Osteocyte (in vitro differentiated cells): ENCODE results near the gene GAL3ST1. TPM values are rescaled to one million over a fixed set of nuclear protein-coding genes. Genes with fewer than 3 reads are reported as not detected.

Experiments used
- DNase-seq: peaks from one replicate; pipeline ENCODE4 v3.0.0; 2021; ENCODE audit warnings: mixed read lengths; ENCODE audit not compliant: unreplicated experiment; ENCODE audit errors: extremely low spot score
- H3K27ac Mint-ChIP-seq: one replicate; pipeline ENCODE4 v1.8.0; 2021; ENCODE audit warnings: mild to moderate bottlenecking, mixed read lengths; ENCODE audit not compliant: unreplicated experiment
- H3K27me3 Mint-ChIP-seq: one replicate; pipeline ENCODE4 v1.8.0; 2021; ENCODE audit warnings: mixed read lengths; ENCODE audit not compliant: unreplicated experiment
- H3K36me3 Mint-ChIP-seq: one replicate; pipeline ENCODE4 v1.8.0; 2021; ENCODE audit warnings: mixed read lengths; ENCODE audit not compliant: unreplicated experiment
- H3K4me1 Mint-ChIP-seq: one replicate; pipeline ENCODE4 v1.8.0; 2021; ENCODE audit warnings: mixed read lengths; ENCODE audit not compliant: unreplicated experiment
- H3K4me3 Mint-ChIP-seq: one replicate; pipeline ENCODE4 v1.8.0; 2021; ENCODE audit warnings: mild to moderate bottlenecking, moderate library complexity, mixed read lengths; ENCODE audit not compliant: unreplicated experiment
- H3K9me3 Mint-ChIP-seq: one replicate; pipeline ENCODE4 v1.8.0; 2021; ENCODE audit warnings: mixed read lengths; ENCODE audit not compliant: unreplicated experiment
- CTCF ChIP-seq: fragments of 200-600 bp; sonication (generic); IDR thresholded peaks from 2 replicates; pipeline ENCODE4 v1.5.0; 2021; ENCODE audit warnings: antibody characterized with exemption, mild to moderate bottlenecking, moderate library complexity
- total RNA-seq: library from RNA; stranded (reverse); gene quantifications from 2 replicates; pipeline ENCODE4 v1.2.1, GENCODE V29; 2021

The GAL3ST1 gene
- total RNA-seq, 1 donor from 2014 or later: 0.46 TPM

- Mint-ChIP-seq H3K27ac (no peak overlapping the region), H3K4me3 (no peak overlapping the region), H3K9me3 (no peaks in the 10 kb centered on the region), H3K36me3 (no peaks in the 10 kb centered on the region), H3K4me1 (no peaks in the 10 kb centered on the region), H3K27me3 (peaks cover 10% of the 10 kb centered on the region)
- no peak for DNase-seq
- TF ChIP-seq CTCF: no peak
Measured at GRCh38 chr22:30507670-30508069, 66.8 kb downstream of the GAL3ST1 start.

DNA sequence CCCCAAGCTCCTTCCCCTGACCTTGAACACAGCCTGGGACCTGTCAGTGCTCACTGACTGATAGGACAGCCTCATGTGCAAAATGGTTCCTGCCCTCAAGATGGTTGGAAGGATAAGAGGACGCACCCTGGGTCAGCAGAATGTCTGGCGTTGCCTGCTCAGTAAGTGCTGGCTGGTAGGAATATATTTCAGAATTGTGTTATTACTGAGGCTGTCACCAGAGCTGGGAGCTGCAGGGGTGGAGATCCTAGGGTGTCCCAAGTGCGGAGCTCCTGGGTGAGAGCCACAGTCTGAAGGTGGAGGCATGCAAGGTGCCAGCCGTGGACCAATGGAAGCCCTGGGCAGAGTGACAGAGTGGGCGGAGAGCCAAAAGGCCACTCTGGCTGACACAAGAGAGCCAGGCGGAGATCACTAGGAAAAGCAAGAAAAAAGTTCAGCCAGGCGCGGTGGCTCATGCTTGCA, 67.9 kb downstream of the GAL3ST1 start:
- no peak for DNase-seq
- no peaks in the 10 kb centered on the region for H3K9me3 Mint-ChIP-seq
- no peak for TF ChIP-seq CTCF
- no peak overlapping the region for H3K27ac Mint-ChIP-seq
- H3K4me3 Mint-ChIP-seq: no peak overlapping the region
- H3K27me3 Mint-ChIP-seq: peaks cover 10% of the 10 kb centered on the region
- H3K4me1 Mint-ChIP-seq: no peaks in the 10 kb centered on the region
- H3K36me3 Mint-ChIP-seq: no peaks in the 10 kb centered on the region

Other genes starting within 250 kb of the GAL3ST1 start
- gene TBC1D10A, start 247.7 kb downstream of the GAL3ST1 start, total RNA-seq: 12.6 and 14.1 TPM in 2 replicates
- gene SF3A1, start 217.8 kb downstream of the GAL3ST1 start, total RNA-seq: 170 and 187 TPM in 2 replicates
- gene CCDC157, start 217.7 kb downstream of the GAL3ST1 start, total RNA-seq: 2.9 and 3.7 TPM in 2 replicates
- gene RNF215, start 187.3 kb downstream of the GAL3ST1 start, total RNA-seq: 36.1 and 36.6 TPM in 2 replicates
- gene SEC14L2, start 177.6 kb downstream of the GAL3ST1 start, total RNA-seq: 14.9 and 19.0 TPM in 2 replicates
- gene MTFP1, start 148.9 kb downstream of the GAL3ST1 start, total RNA-seq: 8.4 and 10.5 TPM in 2 replicates
- not detected in 2 replicates for gene SEC14L3, start 102.6 kb downstream of the GAL3ST1 start, total RNA-seq
- not detected in 2 replicates for gene SEC14L4, start 69.0 kb downstream of the GAL3ST1 start, total RNA-seq
- gene SEC14L6, start 27.9 kb downstream of the GAL3ST1 start, total RNA-seq: 0.54 and 0.78 TPM in 2 replicates
- gene PES1, start 17.2 kb upstream of the GAL3ST1 start, total RNA-seq: 71.6 and 73.5 TPM in 2 replicates
- gene TCN2, start 32.5 kb upstream of the GAL3ST1 start, total RNA-seq: 57.7 and 58.1 TPM in 2 replicates
- gene SLC35E4, start 61.1 kb upstream of the GAL3ST1 start, total RNA-seq: 9.4 and 10.2 TPM in 2 replicates
- gene DUSP18, start 93.2 kb upstream of the GAL3ST1 start, total RNA-seq: 10.7 and 11.2 TPM in 2 replicates
- 3.8 and 4.2 TPM in 2 replicates for gene OSBP2, start 120.2 kb upstream of the GAL3ST1 start, total RNA-seq